IMR-90 (cell line): Measurements from ENCODE around the gene TAL1. TPM values are rescaled to one million over a fixed set of nuclear protein-coding genes. Genes with fewer than 3 reads are reported as not detected.

Experiments
- polyA plus RNA-seq, 3 experiments: library from polyadenylated mRNA; depleted of rRNA; stranded (reverse); fragments of >200 nt; gene quantifications; 2 replicates each; pipeline ENCODE4 v1.2.3, GENCODE V29; 2012; ENCODE audit warnings: low replicate concordance in 1 of 3
- total RNA-seq: library from RNA; depleted of rRNA; stranded (reverse); fragments of >200 nt; gene quantifications from 2 replicates; pipeline ENCODE4 v1.2.3, GENCODE V29; 2012; rRNA removed

Gene TAL1
- total and polyA plus RNA-seq, 2 of the 4 experiments (the other 2 are of a cell fraction) = not detected

Other genes with a start within 250 kb of the TAL1 start
- gene CYP4X1, start 208.6 kb downstream of the TAL1 start, total RNA-seq = not detected in 2 replicates
- gene CYP4X1, start 208.6 kb downstream of the TAL1 start, polyA plus RNA-seq (2012; rRNA removed) = not detected in 2 replicates
- gene CYP4Z1, start 165.0 kb downstream of the TAL1 start, total RNA-seq = not detected in 2 replicates
- gene CYP4Z1, start 165.0 kb downstream of the TAL1 start, polyA plus RNA-seq (2012; rRNA removed) = not detected in 2 replicates
- not detected in 2 replicates for gene CYP4A22, start 94.8 kb downstream of the TAL1 start, total RNA-seq
- not detected in 2 replicates for gene CYP4A22, start 94.8 kb downstream of the TAL1 start, polyA plus RNA-seq (2012; rRNA removed)
- gene PDZK1IP1, start 42.2 kb downstream of the TAL1 start, total RNA-seq = not detected in 2 replicates
- not detected in 2 replicates for gene PDZK1IP1, start 42.2 kb downstream of the TAL1 start, polyA plus RNA-seq (2012; rRNA removed)
- gene STIL, start 81.9 kb upstream of the TAL1 start, total RNA-seq = 17.2 and 19.2 TPM in 2 replicates
- gene STIL, start 81.9 kb upstream of the TAL1 start, polyA plus RNA-seq (2012; rRNA removed) = 5.8 and 6.8 TPM in 2 replicates
- 23.1 and 75.3 TPM in 2 replicates for gene CMPK1, start 101.6 kb upstream of the TAL1 start, total RNA-seq
- 24.0 and 31.9 TPM in 2 replicates for gene CMPK1, start 101.6 kb upstream of the TAL1 start, polyA plus RNA-seq (2012; rRNA removed)
- not detected in 2 replicates for gene FOXE3, start 184.1 kb upstream of the TAL1 start, total RNA-seq
- gene FOXE3, start 184.1 kb upstream of the TAL1 start, polyA plus RNA-seq (2012; rRNA removed) = 0.12 TPM in 1 of 2 replicates, not detected in the other
- gene FOXD2, start 205.8 kb upstream of the TAL1 start, total RNA-seq = under 0.01 TPM in 2 replicates
- 0.03 and 0.04 TPM in 2 replicates for gene FOXD2, start 205.8 kb upstream of the TAL1 start, polyA plus RNA-seq (2012; rRNA removed)